Measurements from ENCODE around the gene FSTL4. TPM values are rescaled to one million over a fixed set of nuclear protein-coding genes. Genes with fewer than 3 reads are reported as not detected.

Gene FSTL4
- total and polyA plus RNA-seq, 12 donors = 0.01 to 0.42 (median 0.38) TPM; not detected in 6

DNA sequence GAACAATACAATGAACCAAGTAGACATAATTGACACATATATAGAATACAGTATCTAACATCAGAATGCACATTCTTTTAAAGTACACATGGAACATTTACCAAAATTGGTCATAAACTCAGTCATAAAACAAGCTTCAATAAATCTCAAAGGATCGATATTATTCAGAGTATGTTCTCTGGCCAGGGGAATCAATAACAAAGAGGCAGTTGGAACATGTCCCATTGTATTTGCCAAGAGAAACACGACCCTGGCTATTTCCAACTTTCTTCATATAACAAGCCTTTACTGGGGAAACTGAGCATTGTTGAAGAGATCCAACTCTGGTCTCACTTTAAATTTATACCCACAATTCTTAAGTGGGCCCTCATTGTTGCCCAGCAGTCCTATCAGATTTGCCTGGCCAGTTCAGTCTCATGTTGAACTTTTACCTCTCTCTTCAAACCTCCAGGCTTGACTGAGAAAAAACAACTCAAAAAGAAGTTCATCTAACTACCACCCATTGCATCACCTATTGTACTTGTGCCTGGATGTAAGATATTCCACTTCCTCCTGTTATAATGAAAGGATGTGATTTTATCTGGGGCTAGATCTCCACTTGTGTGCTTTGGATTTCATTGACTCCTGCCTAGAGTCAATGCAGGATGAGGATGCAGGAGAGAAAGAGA, 398.1 kb downstream of the FSTL4 start:
- Histone ChIP-seq H3K4me1 (peaks cover 0 to 6% (median 0%) of the 10 kb centered on the region in 9 donors), H3K27ac (no peak overlapping the region), H3K4me3 (no peak overlapping the region), H3K9me3 (peaks cover 0 to 5% (median 0%) of the 10 kb centered on the region in 11 donors), H3K36me3 (no peaks in the 10 kb centered on the region), H3K27me3 (peaks cover 0 to 25% (median 10%) of the 10 kb centered on the region in 7 donors)
- no peak for DNase-seq
- TF ChIP-seq, protein P1, sequence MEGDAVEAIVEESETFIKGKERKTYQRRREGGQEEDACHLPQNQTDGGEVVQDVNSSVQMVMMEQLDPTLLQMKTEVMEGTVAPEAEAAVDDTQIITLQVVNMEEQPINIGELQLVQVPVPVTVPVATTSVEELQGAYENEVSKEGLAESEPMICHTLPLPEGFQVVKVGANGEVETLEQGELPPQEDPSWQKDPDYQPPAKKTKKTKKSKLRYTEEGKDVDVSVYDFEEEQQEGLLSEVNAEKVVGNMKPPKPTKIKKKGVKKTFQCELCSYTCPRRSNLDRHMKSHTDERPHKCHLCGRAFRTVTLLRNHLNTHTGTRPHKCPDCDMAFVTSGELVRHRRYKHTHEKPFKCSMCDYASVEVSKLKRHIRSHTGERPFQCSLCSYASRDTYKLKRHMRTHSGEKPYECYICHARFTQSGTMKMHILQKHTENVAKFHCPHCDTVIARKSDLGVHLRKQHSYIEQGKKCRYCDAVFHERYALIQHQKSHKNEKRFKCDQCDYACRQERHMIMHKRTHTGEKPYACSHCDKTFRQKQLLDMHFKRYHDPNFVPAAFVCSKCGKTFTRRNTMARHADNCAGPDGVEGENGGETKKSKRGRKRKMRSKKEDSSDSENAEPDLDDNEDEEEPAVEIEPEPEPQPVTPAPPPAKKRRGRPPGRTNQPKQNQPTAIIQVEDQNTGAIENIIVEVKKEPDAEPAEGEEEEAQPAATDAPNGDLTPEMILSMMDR (IDR thresholded peaks at IDR 0.05) = no peak
- WGBS, 2 donors = 36 to 52% methylated on average over 2 of the region's 2 CpGs
- intact Hi-C loops (cut with DNase I) = no loop called here
- peak in 1 of 8 donors; percentile 45 for ATAC-seq

GRCh38 chr5:133205649-133206048, 406.7 kb downstream of the FSTL4 start:
- DNase-seq (no peak), ATAC-seq (no peak)
- TF ChIP-seq, protein P1 (IDR thresholded peaks at IDR 0.05) = no peak
- no peaks in the 10 kb centered on the region for H3K36me3 ChIP-seq
- H3K9me3 ChIP-seq = no peaks in the 10 kb centered on the region
- no peaks in the 10 kb centered on the region for H3K4me1 ChIP-seq
- no peak overlapping the region for H3K4me3 ChIP-seq
- 79 to 84% methylated on average over 4 of the region's 4 CpGs for WGBS, 2 donors
- H3K27ac ChIP-seq = no peak overlapping the region
- intact Hi-C loops (cut with DNase I) = no loop called here
- peaks cover 0 to 29% (median 17%) of the 10 kb centered on the region in 7 donors for H3K27me3 ChIP-seq

- Histone ChIP-seq H3K9me3 (no peaks in the 10 kb centered on the region), H3K27ac (no peak overlapping the region), H3K36me3 (no peaks in the 10 kb centered on the region), H3K4me3 (no peak overlapping the region), H3K27me3 (peaks cover 0 to 30% (median 15%) of the 10 kb centered on the region in 7 donors), H3K4me1 (no peaks in the 10 kb centered on the region)
- no peak for DNase-seq
- 48 to 51% methylated on average over 4 of the region's 4 CpGs for WGBS, 2 donors
- ATAC-seq = no peak
- TF ChIP-seq, protein P1 (IDR thresholded peaks at IDR 0.05) = no peak
- intact Hi-C loops (cut with DNase I) = no loop called here
These were observed 407.1 kb downstream of the FSTL4 start for GRCh38 chr5:133205204-133205603.

GRCh38 chr5:133203317-133204305, 408.7 kb downstream of the FSTL4 start:
- Histone ChIP-seq H3K9me3 (no peaks in the 10 kb centered on the region), H3K36me3 (no peaks in the 10 kb centered on the region), H3K4me3 (no peak overlapping the region), H3K27ac (no peak overlapping the region), H3K4me1 (no peaks in the 10 kb centered on the region), H3K27me3 (peaks cover 0 to 27% (median 4%) of the 10 kb centered on the region in 7 donors)
- intact Hi-C loops (cut with DNase I) = no loop called here
- TF ChIP-seq, protein P1 (IDR thresholded peaks at IDR 0.05) = no peak
- no peak for DNase-seq
- 44 to 55% methylated on average over 9 of the region's 9 CpGs for WGBS, 2 donors
- ATAC-seq = peak in 1 of 8 donors; percentile 44

All from heart right ventricle (tissue), 16 donors.